OCI-M2 (cell line): ENCODE data around the gene RHOXF2B.
"Not testable (repeated sequence)": the region's sequence is repeated elsewhere in the genome, so short reads cannot be mapped to it uniquely, and the experiment has no call there.

Source experiments
- DNase-seq: peaks from one replicate; lab custom pipeline; 2025; ENCODE audit not compliant: unreplicated experiment; lab: John Stamatoyannopoulos, UW

The RHOXF2B gene

DNA sequence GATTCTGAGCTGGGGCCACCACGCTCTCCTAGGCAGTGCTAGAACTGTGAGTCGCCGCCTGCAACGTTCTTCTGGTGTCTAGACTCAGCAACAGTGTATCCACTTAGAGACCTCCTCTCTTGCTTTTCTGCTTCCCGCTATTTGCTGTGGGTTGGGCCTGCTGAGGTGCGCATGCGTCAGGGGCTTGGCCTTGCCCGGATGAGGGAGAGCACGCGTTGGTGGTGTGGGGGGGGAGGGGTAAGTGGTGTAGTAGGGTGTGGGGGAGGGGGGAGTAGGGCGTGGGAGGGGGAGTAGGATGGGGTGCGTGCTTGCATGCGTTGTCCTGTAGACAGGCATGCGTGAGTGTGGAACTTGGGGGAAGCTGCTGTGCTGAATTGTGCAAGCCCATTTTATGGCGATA, at the start of gene RHOXF2B:
TSS of gene RHOXF2B (minus strand) at position 101 of the 400 bp plus-strand sequence. CDS start 138 bp downstream, outside the sequence.
- DNase-seq: not testable (repeated sequence)

DNA sequence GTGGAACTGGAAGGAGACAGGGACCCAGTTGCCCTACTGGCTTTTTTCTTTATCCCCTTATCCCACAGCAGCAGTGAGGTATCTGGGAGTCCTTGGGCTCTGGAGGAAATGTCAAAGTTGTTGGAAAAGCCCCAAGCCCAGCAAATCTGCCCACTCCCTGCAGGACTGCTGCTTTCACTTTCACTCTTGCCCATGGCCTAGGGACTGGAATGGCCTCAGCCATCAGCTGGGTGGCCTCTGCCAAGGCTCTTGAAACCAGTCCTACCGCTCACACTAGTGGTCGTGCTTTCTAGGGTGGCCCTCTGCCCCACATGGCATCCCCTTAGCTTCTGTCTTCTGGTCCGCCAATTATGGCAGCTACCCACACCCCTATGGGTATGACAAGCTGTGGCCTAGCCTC, 48.0 kb upstream of the RHOXF2B start:
- no peak for DNase-seq

DNA sequence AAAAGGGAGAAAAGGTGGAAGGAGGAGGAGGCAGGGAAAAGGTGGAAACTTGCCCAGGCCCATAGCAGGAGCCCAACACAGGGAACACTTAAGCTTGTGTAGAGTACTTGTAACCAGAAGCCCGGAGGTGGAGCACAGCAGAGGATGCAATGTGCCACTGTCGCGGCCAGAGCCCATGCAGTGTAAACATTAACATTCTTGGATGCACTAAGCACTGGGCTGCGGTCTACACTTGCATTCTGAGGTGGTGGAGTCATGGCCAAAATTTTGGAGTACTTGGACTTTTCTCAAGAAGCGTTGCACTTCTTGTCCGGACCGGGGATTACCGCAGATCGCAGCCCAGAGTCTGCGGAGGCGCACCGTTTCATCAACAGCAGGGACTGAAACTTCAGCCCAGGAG, 42.7 kb upstream of the RHOXF2B start:
- DNase-seq: no peak

DNA sequence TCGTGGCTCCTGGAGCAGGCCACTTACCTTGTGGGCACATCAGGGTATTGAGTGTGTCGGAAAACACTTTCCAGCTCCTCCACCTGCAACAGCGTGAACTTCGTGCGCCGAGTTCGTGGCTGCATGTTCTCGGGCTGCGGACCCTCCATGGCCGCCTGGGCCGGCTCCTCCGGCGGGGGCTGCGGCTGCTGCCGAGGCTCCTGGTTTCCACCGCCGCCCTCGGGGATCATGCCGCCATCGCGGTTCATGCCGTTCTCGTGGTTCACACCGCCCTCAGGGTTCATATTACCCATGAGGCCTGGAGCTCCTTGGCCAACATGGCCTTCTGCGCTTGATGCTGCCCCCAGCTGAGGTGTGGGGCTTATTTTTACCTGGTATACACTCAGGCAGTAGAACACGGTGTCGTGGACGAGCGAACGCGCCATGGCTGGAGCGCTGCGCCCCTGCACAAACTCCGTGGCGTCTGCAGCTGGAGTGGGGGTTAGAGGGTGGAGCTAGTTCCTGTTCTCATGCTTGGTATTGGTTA, 38.0 kb upstream of the RHOXF2B start, which contains the start of gene RHOXF1:
TSS of gene RHOXF1 (minus strand) at position 476 of the 526 bp plus-strand sequence. CDS start at position 425, 51 bp downstream.
- no peak for DNase-seq

DNA sequence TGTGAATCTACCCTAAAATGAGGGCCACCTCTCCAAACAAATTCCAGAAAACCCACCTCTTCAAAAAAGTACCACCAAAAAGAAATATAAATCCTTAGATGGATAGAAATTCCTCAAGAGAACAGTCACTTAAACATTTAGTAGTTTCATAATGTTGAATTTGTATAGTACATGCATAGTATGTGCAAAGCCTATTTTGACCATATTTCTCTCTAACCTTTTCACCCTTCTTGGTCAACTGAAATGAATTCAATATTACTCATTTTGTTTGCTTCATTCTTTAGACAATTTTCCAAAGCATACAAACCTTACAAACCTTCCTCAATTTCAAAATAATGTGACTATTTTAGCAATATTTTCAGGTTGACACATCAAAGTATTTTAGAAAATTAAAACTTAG, 34.1 kb upstream of the RHOXF2B start:
- DNase-seq: no peak

DNA sequence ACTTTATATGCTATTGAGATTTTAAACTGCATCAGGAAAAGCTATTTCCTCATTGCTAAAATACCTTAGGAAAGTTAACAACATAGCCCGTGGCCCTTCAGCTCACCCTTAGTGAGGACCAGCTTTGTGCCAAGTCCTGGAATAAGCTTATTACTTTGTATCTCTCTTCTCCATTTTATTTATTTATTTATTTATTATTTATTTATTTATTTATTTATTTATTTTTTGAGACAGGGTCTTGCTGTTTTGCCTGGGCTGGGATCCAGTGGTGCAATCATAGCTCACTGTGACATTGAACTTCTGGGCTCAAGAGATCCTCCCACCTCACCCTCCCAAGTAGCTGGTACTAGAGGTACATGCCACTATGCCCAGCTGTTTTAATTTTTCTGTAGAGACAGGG, 31.9 kb upstream of the RHOXF2B start:
- no peak for DNase-seq

DNA sequence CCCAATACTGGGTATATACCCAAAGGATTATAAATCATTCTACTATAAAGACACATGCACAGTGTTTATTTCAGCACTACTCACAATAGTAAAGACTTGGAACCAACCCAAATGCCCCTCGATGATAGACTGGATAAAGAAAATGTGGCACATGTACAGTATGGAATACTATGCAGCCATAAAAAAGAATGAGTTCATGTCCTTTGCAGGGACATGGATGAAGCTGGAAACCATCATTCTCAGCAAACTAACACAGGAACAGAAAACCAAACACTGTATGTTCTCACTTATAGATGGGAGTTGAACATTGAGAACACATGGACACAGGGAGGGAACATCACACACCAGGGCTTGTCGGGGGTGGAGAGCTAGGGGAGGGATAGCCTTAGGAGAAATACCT, 27.2 kb upstream of the RHOXF2B start:
- not testable (repeated sequence) for DNase-seq

DNA sequence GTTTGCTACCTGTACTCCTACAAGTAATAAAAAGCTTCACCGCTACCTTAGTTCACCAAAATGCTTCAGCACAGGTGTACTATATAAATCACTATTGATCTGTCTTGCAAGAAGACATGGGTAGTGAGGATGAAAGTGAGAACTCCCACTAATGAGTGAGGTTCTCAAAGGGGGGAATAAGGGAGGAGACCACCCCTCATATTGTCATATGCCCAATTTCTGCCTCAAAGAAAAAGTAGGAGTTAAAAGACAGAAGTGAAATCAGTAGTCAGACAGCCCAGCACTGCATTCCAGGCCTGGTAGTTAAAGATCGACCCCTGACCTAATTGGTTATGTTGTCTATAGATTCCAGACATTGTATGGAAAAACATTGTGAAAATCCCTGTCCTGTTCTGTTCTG, 23.6 kb upstream of the RHOXF2B start:
- not testable (repeated sequence) for DNase-seq

DNA sequence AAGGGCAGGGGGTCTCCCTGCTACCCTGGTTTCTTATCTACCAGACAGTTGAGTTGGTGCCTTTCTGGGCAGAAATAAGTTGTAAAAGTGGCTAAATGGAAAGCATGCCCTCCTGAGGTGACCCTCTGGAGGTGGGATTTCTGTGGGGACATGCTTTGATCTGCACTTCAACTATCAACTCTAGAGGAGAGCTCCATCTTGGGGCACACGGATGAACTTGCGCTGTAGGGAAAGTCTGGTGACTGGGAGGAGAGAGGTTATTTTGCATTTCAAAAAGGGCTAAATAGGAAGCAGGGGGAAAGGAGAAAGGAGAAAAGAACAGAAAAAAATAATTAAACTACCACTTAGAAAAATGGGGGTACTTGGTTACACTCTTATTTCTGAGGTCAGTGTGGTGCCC, 12.7 kb upstream of the RHOXF2B start:
- DNase-seq: no peak

DNA sequence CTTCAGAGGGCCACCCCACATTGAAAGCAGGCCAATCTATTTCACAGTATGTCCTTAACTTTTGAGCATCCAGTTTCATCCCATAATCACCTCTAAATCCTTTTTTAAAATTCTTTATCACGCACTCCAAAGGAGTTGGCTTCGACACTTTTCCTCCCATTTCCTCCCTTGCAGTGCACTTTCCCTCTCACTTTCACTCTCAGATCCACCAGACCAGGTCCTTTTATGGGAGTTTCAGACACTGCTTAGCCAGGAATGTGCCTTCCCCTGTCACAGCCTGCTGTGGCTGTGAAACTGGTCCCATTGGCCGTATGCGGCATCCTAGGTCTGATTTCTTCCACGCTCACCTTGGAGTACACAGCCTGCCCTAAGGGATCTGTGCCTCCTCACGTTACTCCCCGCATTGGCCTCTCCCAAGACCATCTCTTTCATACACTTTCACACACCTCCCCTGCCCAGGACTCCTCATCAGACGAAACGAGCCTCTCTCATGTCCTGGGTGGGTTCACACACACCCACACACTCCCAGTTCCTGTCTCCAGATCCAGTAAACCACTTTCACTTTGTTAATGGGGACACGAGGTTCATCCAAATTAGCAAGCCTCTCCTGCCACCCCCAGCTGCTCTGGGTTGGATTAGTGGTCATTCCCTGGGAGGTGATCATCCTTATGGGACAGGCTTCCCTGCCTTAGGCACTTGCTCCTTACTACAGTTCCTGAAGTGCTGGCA, 10.0 kb upstream of the RHOXF2B start:
- DNase-seq: no peak

DNA sequence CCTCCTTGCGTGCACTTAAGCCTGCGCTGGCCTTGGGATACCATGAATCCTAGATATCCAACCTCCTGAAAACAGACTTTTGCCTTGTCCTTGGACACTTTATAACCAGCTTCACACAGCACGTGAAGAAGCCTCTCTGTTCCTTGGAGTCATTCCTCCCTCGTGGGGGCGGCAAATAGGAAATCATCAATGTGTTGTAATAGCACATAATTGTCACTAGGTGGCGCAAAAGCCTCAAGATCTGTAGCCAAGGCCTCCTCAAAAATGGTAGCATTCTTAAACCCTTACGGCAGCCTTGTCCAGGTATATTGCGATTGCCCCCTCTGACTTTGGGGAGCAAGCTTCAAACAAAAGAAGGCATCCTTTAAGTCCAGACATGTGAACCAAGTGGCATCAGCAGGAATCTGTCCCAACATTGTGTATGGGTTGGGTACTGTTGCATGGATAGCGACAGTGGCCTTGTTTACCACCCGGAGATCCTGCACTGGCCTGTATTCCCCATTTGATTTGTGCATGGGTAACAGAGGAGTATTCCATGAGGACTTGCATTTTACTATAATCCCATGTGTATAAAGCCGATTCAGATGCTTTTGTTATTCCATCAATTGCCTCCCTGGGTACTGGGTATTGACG, 8.2 kb upstream of the RHOXF2B start:
- DNase-seq: not testable (repeated sequence)

DNA sequence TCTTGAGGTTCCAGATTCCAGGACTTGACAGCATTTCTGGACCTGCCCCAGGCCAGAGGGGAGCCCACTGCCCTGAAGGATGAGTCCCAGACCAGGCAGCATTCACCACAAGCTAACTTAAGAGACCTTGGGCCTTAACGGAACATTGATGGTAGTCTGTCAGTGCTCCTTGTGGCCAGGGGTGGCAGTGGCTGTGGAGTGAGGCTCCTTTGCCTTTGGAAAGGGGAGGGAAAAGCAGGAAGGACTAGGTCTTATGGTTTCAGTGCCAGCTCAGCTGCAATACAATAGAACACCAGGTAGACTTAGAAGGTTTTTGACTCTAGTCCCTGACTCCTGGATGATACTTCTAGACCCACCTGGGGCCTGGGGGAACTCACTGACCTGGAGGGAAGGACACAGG, 11.3 kb downstream of the RHOXF2B start:
- DNase-seq: not testable (repeated sequence)

DNA sequence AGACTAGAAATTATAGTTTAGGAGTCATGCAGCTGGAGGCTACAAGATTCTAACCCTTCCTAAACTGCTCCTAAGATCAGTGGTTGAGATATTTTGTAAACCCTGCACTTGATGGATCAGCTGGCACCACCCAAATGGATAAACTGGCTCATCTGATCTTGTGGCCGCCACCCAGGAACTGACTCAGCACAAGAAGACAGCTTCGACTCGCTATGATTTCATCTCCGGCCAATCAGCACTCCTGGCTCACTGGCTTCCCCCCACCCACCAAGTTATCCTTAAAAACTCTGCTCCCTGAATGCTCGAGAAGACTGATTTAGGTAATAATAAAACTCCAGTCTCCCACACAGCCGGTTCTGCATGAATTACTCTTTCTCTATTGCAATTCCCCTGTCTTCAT, 34.8 kb downstream of the RHOXF2B start:
- DNase-seq: not testable (repeated sequence)

DNA sequence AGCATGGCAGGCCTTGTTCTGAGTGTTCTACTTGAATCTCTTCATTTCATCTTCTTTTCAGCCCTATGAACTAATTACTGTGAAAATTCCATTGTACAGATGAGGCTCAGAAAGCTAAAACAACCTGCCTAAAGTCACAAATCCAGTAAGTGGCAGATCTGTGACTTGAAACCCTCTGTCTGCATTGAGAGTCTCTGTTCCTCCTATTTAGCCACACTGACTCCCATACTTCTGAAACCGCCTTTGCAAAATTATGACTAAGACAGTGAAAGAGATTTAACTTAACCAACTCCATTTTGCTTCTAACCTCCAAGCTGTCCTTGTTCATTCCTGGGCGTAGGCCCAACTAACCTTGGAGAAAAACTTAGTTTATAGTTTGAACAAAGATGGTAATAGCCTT, 35.2 kb downstream of the RHOXF2B start:
- not testable (repeated sequence) for DNase-seq

DNA sequence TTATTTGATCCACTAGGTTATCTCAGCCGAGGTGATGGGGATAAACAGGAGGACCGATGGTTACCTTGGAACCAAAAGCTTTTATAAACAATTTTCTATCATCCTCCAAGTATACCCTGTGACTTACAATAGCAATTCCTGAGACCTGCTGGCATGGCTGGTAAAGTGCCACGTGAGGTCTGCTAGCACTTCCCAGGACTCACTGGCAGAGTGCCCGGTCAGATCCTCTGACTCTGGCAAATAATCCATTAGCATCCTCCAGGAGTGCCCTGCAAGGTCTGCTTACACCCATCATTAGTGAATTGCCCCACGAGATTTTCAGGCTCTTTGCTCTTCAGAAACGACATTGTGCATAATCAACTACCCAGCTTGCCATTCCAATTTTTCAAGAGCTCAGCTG, 37.3 kb downstream of the RHOXF2B start:
- DNase-seq: not testable (repeated sequence)

DNA sequence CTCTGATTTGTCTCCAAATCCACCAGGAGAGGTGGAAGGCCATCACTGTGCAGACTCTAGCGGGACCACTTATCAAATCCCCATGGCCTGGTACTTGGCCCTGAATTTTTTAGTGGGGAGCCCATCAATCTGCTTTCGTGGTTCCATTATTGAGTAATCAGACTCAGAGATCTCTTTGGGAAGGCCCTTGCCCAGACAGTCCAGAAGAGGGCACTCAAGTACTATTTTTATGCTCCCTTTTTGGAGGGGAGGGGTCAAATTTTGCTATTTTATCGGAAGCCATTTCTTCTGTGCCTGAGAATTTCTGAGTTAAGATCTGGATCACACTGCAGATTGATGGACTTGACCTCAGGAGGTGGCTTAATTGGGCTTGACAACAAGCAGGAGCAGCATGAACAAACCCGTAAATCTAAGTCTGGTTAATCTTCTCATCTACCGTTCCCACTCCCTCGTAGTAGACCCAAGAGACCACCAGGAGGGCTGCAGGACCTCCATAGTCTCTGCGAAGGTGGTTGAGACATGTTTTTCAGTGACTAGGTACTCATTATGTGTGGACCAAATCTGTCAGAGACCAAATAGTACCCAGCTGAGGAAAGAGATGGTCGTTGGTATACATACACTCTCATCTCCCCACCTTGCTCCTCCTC, 38.3 kb downstream of the RHOXF2B start:
- not testable (repeated sequence) for DNase-seq

DNA sequence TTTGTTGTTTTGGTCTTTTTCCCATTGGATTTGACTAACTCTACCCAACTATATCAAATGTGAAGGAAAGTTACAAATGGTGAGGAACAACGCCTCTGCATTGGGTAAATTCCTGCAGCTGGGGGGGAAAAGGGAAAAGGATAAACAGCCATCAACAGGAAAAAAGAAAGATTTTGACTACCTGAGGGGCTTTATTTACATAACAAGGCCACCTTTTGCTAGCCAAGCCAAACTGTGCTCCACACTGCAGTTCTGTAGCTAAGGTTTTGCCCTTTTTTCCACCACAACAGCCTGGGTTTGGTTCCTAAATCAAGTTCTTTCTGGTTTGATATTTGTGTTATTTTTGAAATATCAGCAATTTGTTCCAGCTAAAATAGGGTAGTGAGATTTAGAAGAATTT, 40.8 kb downstream of the RHOXF2B start:
- no peak for DNase-seq

DNA sequence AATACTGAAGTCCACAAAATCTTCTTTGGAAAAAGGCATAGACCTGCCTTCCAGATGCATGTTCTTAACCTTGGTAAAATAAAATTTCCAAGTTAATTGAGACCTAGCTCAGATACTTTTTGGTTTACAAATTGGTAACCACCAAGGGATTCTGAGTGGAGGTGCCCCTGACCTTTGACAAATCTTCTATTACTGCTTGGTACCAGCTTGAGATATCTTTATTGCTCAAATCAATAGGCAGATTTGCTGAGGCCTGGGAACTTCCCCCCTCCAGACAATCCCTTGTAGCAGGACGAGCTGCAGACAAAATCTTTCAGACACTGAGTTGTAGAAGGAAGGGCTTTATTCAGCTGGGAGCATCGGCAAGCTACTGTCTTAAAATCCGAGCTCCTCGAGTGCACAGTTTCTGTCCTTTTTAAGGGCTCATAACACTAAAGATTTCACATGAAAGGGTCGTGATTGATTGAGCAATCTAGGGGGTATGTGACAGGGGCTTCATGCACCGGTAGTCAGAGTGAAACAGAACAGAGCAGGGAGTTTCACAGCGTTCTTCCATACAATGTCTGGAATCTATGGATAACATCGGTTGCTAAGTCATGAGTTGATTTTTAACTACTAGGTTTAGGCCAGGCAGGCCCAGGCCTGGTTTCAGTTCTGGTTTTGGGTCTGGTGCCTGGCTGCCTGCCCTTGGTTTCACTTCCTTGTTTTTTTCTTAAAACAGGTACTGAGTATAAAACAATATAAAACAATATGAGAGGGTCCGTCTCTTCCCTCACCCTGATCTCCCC, 41.8 kb downstream of the RHOXF2B start:
- DNase-seq: not testable (repeated sequence)

DNA sequence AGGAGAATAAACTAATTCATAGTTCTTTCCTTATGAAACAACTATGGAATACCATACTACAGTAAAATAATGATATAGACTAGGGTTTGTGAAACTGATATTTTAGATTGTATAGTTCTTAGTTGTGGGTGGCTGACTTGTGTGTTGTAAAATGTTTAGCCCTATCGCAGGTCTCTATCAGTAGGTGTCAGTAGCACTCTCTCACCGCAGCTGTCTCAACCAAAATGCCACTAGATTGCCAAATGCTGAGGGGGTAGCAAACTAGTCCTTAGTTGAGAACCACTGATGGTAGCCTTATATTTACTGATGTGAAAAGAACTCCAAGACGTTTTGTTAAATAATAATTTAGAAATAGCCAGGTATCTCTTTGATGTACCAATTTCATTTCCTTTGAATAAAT, 48.1 kb downstream of the RHOXF2B start:
- no peak for DNase-seq

DNA sequence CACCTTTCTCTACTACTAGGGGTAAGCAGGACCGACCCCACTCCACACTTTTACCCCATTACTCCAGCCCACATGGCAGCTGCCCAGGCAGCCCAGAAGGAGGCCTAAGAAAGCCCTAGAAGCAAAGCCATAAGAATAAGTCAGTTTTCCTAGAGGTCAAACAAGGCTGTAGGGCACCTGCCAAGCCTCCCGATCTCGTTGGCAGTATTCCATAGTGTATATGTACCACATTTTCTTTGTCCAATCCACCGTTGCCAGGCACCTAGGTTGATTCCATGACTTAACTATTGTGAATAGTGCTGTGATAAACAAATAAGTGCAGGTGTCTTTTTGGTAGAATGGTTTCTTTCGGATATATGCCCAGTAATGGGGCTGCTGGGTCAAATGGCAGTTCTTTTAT, 54.2 kb downstream of the RHOXF2B start:
- no peak for DNase-seq

DNA sequence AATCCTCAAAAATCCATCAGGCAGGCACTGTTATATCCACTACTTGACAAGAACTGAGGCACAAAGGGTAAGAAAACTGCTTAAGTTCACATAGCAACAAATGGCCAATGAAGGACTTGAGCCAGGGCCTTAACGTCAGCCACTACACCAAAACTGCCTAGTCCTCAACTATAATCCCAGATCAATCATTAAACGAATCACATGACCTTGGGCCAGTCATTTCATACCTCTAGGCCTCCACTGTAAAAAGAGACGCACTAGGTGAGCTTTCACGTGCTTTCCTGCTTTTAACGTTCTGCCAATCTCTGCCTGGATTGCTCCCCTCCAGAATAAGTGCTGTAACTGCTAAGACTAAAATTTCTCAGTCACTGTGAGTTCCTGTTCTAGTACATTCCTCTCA, 54.7 kb downstream of the RHOXF2B start:
- DNase-seq: no peak
